H9 (cell line): Measurements from ENCODE around the gene TRIM50. TPM values are rescaled to one million over a fixed set of nuclear protein-coding genes. Genes with fewer than 3 reads are reported as not detected.

Source experiments
- DNase-seq: peaks from one replicate; pipeline ENCODE4 v3.0.0-alpha.2; 2017
- H2AFZ ChIP-seq: one replicate; pipeline ENCODE4 v1.6.1; 2013; ENCODE audit warnings: mild to moderate bottlenecking, low read length, control low read depth, moderate library complexity
- H2AK5ac ChIP-seq: 2 replicates; pipeline ENCODE4 v1.6.1; 2013; ENCODE audit warnings: low read length, control low read depth, mixed read lengths; ENCODE audit not compliant: insufficient read length
- H2BK120ac ChIP-seq: one replicate; pipeline ENCODE4 v1.6.1; 2013; ENCODE audit warnings: low read depth, mild to moderate bottlenecking, low read length, control low read depth, inconsistent platforms; ENCODE audit not compliant: poor library complexity, severe bottlenecking
- H2BK12ac ChIP-seq: 2 replicates; pipeline ENCODE4 v1.6.1; 2013; ENCODE audit warnings: low read length, control low read depth, mixed read lengths, low read depth; ENCODE audit not compliant: insufficient read length
- H2BK15ac ChIP-seq: 2 replicates; pipeline ENCODE4 v1.6.1; 2013; ENCODE audit warnings: low read depth, low read length, control low read depth
- H2BK20ac ChIP-seq: one replicate; pipeline ENCODE4 v1.6.1; 2013; ENCODE audit warnings: low read depth, mild to moderate bottlenecking, low read length, control low read depth, inconsistent platforms; ENCODE audit not compliant: poor library complexity, severe bottlenecking
- H2BK5ac ChIP-seq: 2 replicates; pipeline ENCODE4 v1.6.1; 2013; ENCODE audit warnings: low read length, control low read depth, mixed read lengths; ENCODE audit not compliant: insufficient read length
- H3K14ac ChIP-seq: 2 replicates; pipeline ENCODE4 v1.6.1; 2013; ENCODE audit warnings: low read length, control low read depth; ENCODE audit not compliant: insufficient read depth
- H3K18ac ChIP-seq: 2 replicates; pipeline ENCODE4 v1.6.1; 2013; ENCODE audit warnings: low read depth, mild to moderate bottlenecking, mixed read lengths, low read length, control low read depth; ENCODE audit not compliant: insufficient read length
- H3K23ac ChIP-seq: 2 replicates; pipeline ENCODE4 v1.6.1; 2013; ENCODE audit warnings: low read length, control low read depth, mixed read lengths, low read depth; ENCODE audit not compliant: insufficient read length
- H3K23me2 ChIP-seq: 2 replicates; pipeline ENCODE4 v1.6.1; 2013; ENCODE audit warnings: low read depth, mild to moderate bottlenecking, mixed read lengths, low read length, control low read depth; ENCODE audit not compliant: insufficient read length, poor library complexity, severe bottlenecking
- H3K27ac ChIP-seq: 2 replicates; pipeline ENCODE4 v1.5.1; 2013; ENCODE audit warnings: low read length, control low read depth, mixed read lengths, low read depth; ENCODE audit not compliant: insufficient read length
- H3K27me3 ChIP-seq: 2 replicates; pipeline ENCODE4 v1.6.1; 2013; ENCODE audit warnings: low read length, control low read depth, inconsistent platforms; ENCODE audit not compliant: insufficient read depth
- H3K4ac ChIP-seq: 2 replicates; pipeline ENCODE4 v1.6.1; 2013; ENCODE audit warnings: low read depth, mild to moderate bottlenecking, control low read depth, inconsistent platforms, low read length, moderate library complexity
- H3K4me1 ChIP-seq: 2 replicates; pipeline ENCODE4 v1.6.1; 2013; ENCODE audit warnings: low read length, control low read depth, inconsistent platforms; ENCODE audit not compliant: insufficient read depth
- H3K4me2 ChIP-seq: 2 replicates; pipeline ENCODE4 v1.6.1; 2013; ENCODE audit warnings: low read length, control low read depth, mixed read lengths; ENCODE audit not compliant: insufficient read length, insufficient read depth
- H3K56ac ChIP-seq: 2 replicates; pipeline ENCODE4 v1.6.1; 2013; ENCODE audit warnings: low read depth, mild to moderate bottlenecking, mixed read lengths, low read length, control low read depth; ENCODE audit not compliant: insufficient read length
- H3K79me1 ChIP-seq: 2 replicates; pipeline ENCODE4 v1.6.1; 2013; ENCODE audit warnings: low read depth, mild to moderate bottlenecking, moderate library complexity, low read length, control low read depth, inconsistent platforms; ENCODE audit not compliant: insufficient read depth, poor library complexity, severe bottlenecking
- H3K79me2 ChIP-seq: 2 replicates; pipeline ENCODE4 v1.6.1; 2013; ENCODE audit warnings: low read length, control low read depth, inconsistent platforms; ENCODE audit not compliant: insufficient read depth
- H3K9ac ChIP-seq: 2 replicates; pipeline ENCODE4 v1.6.1; 2013; ENCODE audit warnings: low read length, control low read depth, mixed read lengths; ENCODE audit not compliant: insufficient read length; ENCODE audit errors: extremely low read depth
- H3K9me3 ChIP-seq: one replicate; pipeline ENCODE4 v1.6.1; 2013; ENCODE audit warnings: low read depth, low read length, inconsistent platforms; ENCODE audit not compliant: control insufficient read depth
- H3T11ph ChIP-seq: one replicate; pipeline ENCODE4 v1.6.1; 2013; ENCODE audit warnings: mild to moderate bottlenecking, low read length, control low read depth, inconsistent platforms
- H4K20me1 ChIP-seq: one replicate; pipeline ENCODE4 v1.6.1; 2013; ENCODE audit not compliant: control insufficient read depth, insufficient read length, insufficient read depth
- H4K5ac ChIP-seq: 2 replicates; pipeline ENCODE4 v1.6.1; 2013; ENCODE audit warnings: low read depth, mild to moderate bottlenecking, mixed read lengths, low read length, control low read depth; ENCODE audit not compliant: insufficient read length
- H4K8ac ChIP-seq: replicated peaks from 2 replicates; pipeline ENCODE4 v1.6.1; 2013; ENCODE audit warnings: low read length, control low read depth, mixed read lengths, low read depth; ENCODE audit not compliant: insufficient read length
- H4K91ac ChIP-seq: 2 replicates; pipeline ENCODE4 v1.6.1; 2013; ENCODE audit warnings: low read depth, mild to moderate bottlenecking, moderate library complexity, mixed read lengths, low read length, control low read depth; ENCODE audit not compliant: insufficient read length
- H3K27ac Mint-ChIP-seq, 3 experiments: 2 replicates in 2 of 3; 3 replicates in 1 of 3; pipeline ENCODE4 v1.8.0; 2020 to 2021; ENCODE audit warnings: mixed read lengths in 3 of 3, mild to moderate bottlenecking in 1 of 3, moderate library complexity in 1 of 3
- H3K27me3 Mint-ChIP-seq: 2 replicates; pipeline ENCODE4 v1.8.0; 2021; ENCODE audit warnings: low read depth, mild to moderate bottlenecking, moderate library complexity, mixed read lengths
- H3K36me3 Mint-ChIP-seq, 3 experiments: 2 replicates in 2 of 3; 3 replicates in 1 of 3; pipeline ENCODE4 v1.8.0; 2020 to 2021; ENCODE audit warnings: low read depth in 3 of 3, mixed read lengths in 3 of 3; ENCODE audit not compliant: insufficient read depth in 1 of 3
- H3K4me1 Mint-ChIP-seq, 2 experiments: 2 replicates each; pipeline ENCODE4 v1.8.0; 2020; ENCODE audit warnings: mixed read lengths in 2 of 2
- H3K4me3 Mint-ChIP-seq, 2 experiments: 2 replicates in 1 of 2; 3 replicates in 1 of 2; pipeline ENCODE4 v1.8.0; 2020 to 2021; ENCODE audit warnings: mild to moderate bottlenecking in 2 of 2, mixed read lengths in 2 of 2, moderate library complexity in 1 of 2
- H3K9me3 Mint-ChIP-seq, 2 experiments: 2 replicates in 1 of 2; 3 replicates in 1 of 2; pipeline ENCODE4 v1.8.0; 2020; ENCODE audit warnings: mild to moderate bottlenecking in 2 of 2, mixed read lengths in 2 of 2, moderate library complexity in 1 of 2
- WGBS: extraction: QIAGEN DNeasy Blood & Tissue Kit; methylation state at CpG from one replicate; pipeline ENCODE4 v1.1.7; 2013; ENCODE audit warnings: missing lambda C conversion rate, low lambda C conversion rate, mixed read lengths; ENCODE audit not compliant: insufficient read length; ENCODE audit errors: extremely low coverage; 5-methylcytosine and 5-hydroxymethylcytosine counted together
- total RNA-seq: library from RNA; stranded (reverse); gene quantifications from 2 replicates; pipeline ENCODE4 v1.2.1, GENCODE V29; 2021
- TF ChIP-seq, protein P1 (sequence below): fragments of 200-600 bp; sonication (generic); conservative IDR thresholded peaks from 3 replicates; pipeline ENCODE4 v1.8.0; 2021; ENCODE audit warnings: antibody characterized with exemption, mild to moderate bottlenecking

The TRIM50 gene
- total RNA-seq, 1 experiment from 2014 or later: not detected

GRCh38 chr7:73366990-73367389 is 39.1 kb upstream of the TRIM50 start:
- no peak overlapping the region for H2AK5ac ChIP-seq
- no peak overlapping the region for H3K4ac ChIP-seq
- no peak overlapping the region for H3K27ac ChIP-seq
- no CpG with 5 or more reads among the region's 12 CpGs for WGBS
- no peak overlapping the region for H2BK120ac ChIP-seq
- H3K23me2 ChIP-seq: no peaks in the 10 kb centered on the region
- no peak overlapping the region for H2BK5ac ChIP-seq
- Mint-ChIP-seq H3K9me3 (no peaks in the 10 kb centered on the region), H3K36me3 (no peaks in the 10 kb centered on the region), H3K4me3 (no peak overlapping the region), H3K27ac (no peak overlapping the region; a peak in 1 of 7 replicates), H3K27me3 (no peaks in the 10 kb centered on the region; the same call in 1 of the 2 replicates), H3K4me1 (peaks cover 0 to 4% of the 10 kb centered on the region in 2 experiments; a peak in 2 of 4 replicates)
- no peak overlapping the region for H3K4me2 ChIP-seq
- no peak overlapping the region for H2AFZ ChIP-seq
- no peak overlapping the region for H3K56ac ChIP-seq
- H3K27me3 ChIP-seq: no peaks in the 10 kb centered on the region
- no peak overlapping the region for H4K8ac ChIP-seq
- H4K91ac ChIP-seq: no peak overlapping the region
- H3K18ac ChIP-seq: no peak overlapping the region
- no peaks in the 10 kb centered on the region for H3K79me2 ChIP-seq
- no peak for DNase-seq
- no peak overlapping the region for H4K5ac ChIP-seq
- H3K4me1 ChIP-seq: no peaks in the 10 kb centered on the region
- no peak overlapping the region for H2BK15ac ChIP-seq
- H2BK12ac ChIP-seq: no peak overlapping the region
- H3K9ac ChIP-seq: no peak overlapping the region
- H3K14ac ChIP-seq: no peak overlapping the region; the same call in 1 of the 2 replicates
- H3K23ac ChIP-seq: no peak overlapping the region
- no peaks in the 10 kb centered on the region for H3K79me1 ChIP-seq
- H3K9me3 ChIP-seq: no peaks in the 10 kb centered on the region
- TF ChIP-seq, protein P1, sequence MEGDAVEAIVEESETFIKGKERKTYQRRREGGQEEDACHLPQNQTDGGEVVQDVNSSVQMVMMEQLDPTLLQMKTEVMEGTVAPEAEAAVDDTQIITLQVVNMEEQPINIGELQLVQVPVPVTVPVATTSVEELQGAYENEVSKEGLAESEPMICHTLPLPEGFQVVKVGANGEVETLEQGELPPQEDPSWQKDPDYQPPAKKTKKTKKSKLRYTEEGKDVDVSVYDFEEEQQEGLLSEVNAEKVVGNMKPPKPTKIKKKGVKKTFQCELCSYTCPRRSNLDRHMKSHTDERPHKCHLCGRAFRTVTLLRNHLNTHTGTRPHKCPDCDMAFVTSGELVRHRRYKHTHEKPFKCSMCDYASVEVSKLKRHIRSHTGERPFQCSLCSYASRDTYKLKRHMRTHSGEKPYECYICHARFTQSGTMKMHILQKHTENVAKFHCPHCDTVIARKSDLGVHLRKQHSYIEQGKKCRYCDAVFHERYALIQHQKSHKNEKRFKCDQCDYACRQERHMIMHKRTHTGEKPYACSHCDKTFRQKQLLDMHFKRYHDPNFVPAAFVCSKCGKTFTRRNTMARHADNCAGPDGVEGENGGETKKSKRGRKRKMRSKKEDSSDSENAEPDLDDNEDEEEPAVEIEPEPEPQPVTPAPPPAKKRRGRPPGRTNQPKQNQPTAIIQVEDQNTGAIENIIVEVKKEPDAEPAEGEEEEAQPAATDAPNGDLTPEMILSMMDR: no peak
- no peak overlapping the region for H3T11ph ChIP-seq
- H4K20me1 ChIP-seq: no peaks in the 10 kb centered on the region
- no peak overlapping the region for H2BK20ac ChIP-seq
